GM23338 (cell line): ENCODE results near the gene SACM1L.

Source experiments
- EZH2phosphoT487 ChIP-seq: fragments of 200-600 bp; sonication (generic); IDR thresholded peaks from one replicate; pipeline ENCODE4 v1.8.1; 2018; ENCODE audit warnings: antibody characterized with exemption; ENCODE audit not compliant: unreplicated experiment
- TF ChIP-seq, protein P1 (sequence below), 2 experiments: fragments of 200-600 bp in 1 of 2; sonication (generic) in 1 of 2; conservative IDR thresholded peaks; 2 replicates each; pipeline versions ENCODE4 v1.5.1 to v1.6.1; 2016 to 2017; ENCODE audit warnings: antibody characterized with exemption in 2 of 2, low read depth in 2 of 2, mild to moderate bottlenecking in 2 of 2, moderate library complexity in 1 of 2

DNA sequence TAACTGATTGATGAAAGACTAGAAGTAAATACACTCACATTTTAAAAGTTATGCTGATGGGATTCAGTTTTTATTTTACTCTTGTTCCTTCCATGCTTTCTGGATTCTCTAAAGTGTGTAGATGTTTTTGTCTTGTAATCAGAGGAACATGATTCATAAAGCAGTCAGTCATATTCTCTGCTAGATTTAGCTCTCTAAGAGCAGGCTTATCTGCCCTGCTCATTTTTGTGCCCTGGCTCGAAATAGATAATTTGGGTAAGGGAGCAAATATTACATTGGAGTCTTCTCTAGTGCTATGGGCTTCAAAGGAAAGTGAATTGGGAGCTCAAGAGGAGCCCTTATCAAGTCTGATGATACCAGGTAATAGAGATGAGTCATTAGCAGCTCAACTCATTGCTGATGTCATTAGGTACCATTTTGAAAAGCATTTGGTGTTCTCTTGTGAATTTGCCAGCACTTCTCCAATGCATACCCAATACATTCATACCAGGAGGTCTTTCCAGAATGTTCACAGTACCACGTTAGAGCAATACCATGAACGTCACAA lies 27.7 kb downstream of the SACM1L start:
- TF ChIP-seq, protein P1, sequence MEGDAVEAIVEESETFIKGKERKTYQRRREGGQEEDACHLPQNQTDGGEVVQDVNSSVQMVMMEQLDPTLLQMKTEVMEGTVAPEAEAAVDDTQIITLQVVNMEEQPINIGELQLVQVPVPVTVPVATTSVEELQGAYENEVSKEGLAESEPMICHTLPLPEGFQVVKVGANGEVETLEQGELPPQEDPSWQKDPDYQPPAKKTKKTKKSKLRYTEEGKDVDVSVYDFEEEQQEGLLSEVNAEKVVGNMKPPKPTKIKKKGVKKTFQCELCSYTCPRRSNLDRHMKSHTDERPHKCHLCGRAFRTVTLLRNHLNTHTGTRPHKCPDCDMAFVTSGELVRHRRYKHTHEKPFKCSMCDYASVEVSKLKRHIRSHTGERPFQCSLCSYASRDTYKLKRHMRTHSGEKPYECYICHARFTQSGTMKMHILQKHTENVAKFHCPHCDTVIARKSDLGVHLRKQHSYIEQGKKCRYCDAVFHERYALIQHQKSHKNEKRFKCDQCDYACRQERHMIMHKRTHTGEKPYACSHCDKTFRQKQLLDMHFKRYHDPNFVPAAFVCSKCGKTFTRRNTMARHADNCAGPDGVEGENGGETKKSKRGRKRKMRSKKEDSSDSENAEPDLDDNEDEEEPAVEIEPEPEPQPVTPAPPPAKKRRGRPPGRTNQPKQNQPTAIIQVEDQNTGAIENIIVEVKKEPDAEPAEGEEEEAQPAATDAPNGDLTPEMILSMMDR (conservative IDR thresholded peaks at IDR 0.05; ENCODE audit: low read depth in 2 of 2): no peak
- TF ChIP-seq EZH2phosphoT487: no peak
